ENCODE results near the gene PEX5L. TPM values are rescaled to one million over a fixed set of nuclear protein-coding genes. Genes with fewer than 3 reads are reported as not detected.

The PEX5L gene
- total and polyA plus RNA-seq, 12 donors = 0.03 to 1.1 (median 0.16) TPM; not detected in 3

DNA sequence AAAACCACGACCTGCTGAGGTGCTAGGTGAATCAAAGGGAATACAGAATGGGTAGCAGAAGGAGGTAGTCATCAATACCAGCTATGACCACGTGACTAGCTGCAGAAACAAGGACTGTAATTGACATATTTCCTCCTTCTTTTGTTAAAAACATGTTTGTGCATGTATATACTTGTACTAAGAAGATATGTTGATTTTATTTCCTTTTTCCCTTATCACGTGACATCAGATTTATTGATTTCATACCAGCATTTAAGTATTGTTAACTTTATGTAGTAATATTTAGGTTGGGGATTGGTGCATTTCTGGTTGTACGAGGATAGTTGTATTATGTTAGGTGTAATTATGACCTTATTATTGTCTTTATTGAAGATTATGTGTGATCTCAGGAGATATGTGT, 36.2 kb downstream of the PEX5L start:
- TF ChIP-seq, protein P1, sequence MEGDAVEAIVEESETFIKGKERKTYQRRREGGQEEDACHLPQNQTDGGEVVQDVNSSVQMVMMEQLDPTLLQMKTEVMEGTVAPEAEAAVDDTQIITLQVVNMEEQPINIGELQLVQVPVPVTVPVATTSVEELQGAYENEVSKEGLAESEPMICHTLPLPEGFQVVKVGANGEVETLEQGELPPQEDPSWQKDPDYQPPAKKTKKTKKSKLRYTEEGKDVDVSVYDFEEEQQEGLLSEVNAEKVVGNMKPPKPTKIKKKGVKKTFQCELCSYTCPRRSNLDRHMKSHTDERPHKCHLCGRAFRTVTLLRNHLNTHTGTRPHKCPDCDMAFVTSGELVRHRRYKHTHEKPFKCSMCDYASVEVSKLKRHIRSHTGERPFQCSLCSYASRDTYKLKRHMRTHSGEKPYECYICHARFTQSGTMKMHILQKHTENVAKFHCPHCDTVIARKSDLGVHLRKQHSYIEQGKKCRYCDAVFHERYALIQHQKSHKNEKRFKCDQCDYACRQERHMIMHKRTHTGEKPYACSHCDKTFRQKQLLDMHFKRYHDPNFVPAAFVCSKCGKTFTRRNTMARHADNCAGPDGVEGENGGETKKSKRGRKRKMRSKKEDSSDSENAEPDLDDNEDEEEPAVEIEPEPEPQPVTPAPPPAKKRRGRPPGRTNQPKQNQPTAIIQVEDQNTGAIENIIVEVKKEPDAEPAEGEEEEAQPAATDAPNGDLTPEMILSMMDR (IDR thresholded peaks at IDR 0.05) = no peak
- TF ChIP-seq POLR2A (IDR thresholded peaks at IDR 0.05) = no peak
- Histone ChIP-seq H3K36me3 (replicated peaks in 1 of 2) (no peaks in the 10 kb centered on the region), H3K9me3 (replicated peaks in 1 of 3) (no peaks in the 10 kb centered on the region), H3K27me3 (no peaks in the 10 kb centered on the region), H3K27ac (no peak overlapping the region), H3K4me1 (replicated peaks in 1 of 2) (no peaks in the 10 kb centered on the region), H3K4me3 (no peak overlapping the region)
- intact Hi-C loops (cut with DNase I) = no loop called here
- DNase-seq = no peak
- 64 to 75% (median 65%) methylated on average over 4 of the region's 4 CpGs for WGBS, 4 donors

DNA sequence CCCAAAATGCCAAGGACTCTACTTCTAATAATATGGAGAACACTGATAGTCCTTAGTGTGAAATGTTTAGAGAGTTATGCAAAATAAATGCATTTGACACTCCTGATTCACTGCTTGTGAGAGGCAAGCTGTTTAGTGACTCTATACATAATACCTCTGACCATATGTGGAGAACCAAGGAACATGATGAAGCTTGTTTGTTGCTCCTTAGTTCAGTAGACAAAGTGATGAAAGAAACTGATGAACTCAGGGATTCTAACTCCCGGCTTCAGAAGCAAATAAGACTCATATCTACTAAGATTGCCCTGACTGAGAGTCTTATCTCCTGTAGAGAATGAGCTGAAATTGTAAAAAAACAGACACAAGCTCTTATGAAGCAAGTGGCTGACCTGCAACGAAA, 41.3 kb downstream of the PEX5L start:
- Histone ChIP-seq H3K36me3 (replicated peaks in 1 of 2) (no peaks in the 10 kb centered on the region), H3K27ac (no peak overlapping the region), H3K9me3 (replicated peaks in 1 of 3) (no peaks in the 10 kb centered on the region), H3K4me1 (replicated peaks in 1 of 2) (no peaks in the 10 kb centered on the region), H3K4me3 (no peak overlapping the region), H3K27me3 (no peaks in the 10 kb centered on the region)
- WGBS, 4 donors = 78 to 91% (median 80%) methylated on average over 2 of the region's 2 CpGs
- intact Hi-C loops (cut with DNase I) = no loop called here
- TF ChIP-seq POLR2A (IDR thresholded peaks at IDR 0.05) = no peak
- TF ChIP-seq, protein P1 (IDR thresholded peaks at IDR 0.05) = no peak
- DNase-seq = no peak

DNA sequence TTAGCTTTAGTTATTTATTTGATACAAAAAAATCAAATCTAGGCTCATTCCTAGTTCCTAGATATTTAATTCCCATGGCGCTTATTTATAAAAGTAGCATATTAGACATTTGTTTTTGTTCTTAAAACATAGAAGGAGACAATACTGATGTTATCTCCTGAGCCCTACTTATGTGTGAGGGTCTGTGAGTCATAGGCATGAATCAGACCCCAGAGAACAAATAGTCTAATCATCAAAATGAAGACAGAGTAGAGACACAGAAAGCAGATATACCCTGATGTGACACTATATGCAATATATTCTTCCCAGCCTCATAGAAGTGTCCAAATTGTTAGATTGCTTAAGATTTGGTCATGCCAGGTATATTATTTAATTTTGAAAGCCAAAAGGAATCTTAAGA, 44.9 kb downstream of the PEX5L start:
- Histone ChIP-seq H3K4me1 (replicated peaks in 1 of 2) (no peaks in the 10 kb centered on the region), H3K27me3 (no peaks in the 10 kb centered on the region), H3K36me3 (replicated peaks in 1 of 2) (no peaks in the 10 kb centered on the region), H3K27ac (no peak overlapping the region), H3K4me3 (no peak overlapping the region), H3K9me3 (replicated peaks in 1 of 3) (no peaks in the 10 kb centered on the region)
- intact Hi-C loops (cut with DNase I) = no loop called here
- TF ChIP-seq POLR2A (IDR thresholded peaks at IDR 0.05) = no peak
- TF ChIP-seq, protein P1 (IDR thresholded peaks at IDR 0.05) = no peak
- 70 to 88% (median 86%) methylated on average over 1 of the region's 1 CpG for WGBS, 4 donors
- no peak for DNase-seq

DNA sequence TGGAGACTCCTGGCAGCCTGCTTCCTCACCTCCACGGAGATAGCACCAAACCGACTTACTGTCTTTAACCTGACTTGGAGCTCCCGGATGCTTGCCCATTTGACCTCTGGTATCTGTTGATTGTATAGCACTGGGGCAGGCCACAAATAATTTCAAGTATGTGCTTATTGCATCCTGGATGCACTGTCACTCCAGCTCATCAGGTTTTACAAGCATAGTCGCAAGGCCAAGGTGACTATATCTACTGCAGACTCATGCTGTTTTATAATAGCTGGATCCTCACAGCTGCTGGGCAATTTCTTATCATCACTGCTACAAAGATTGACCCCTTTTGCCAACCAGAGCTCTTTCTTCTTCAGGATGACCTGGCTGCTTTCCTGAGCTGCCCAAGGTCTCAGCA, 45.6 kb downstream of the PEX5L start:
- no peak overlapping the region for H3K27ac ChIP-seq
- WGBS, 4 donors = 68 to 77% (median 71%) methylated on average over 4 of the region's 4 CpGs
- DNase-seq = no peak
- H3K4me3 ChIP-seq = no peak overlapping the region
- H3K36me3 ChIP-seq (replicated peaks in 1 of 2) = no peaks in the 10 kb centered on the region
- intact Hi-C loops (cut with DNase I) = no loop called here
- TF ChIP-seq, protein P1 (IDR thresholded peaks at IDR 0.05) = no peak
- no peak for TF ChIP-seq POLR2A (IDR thresholded peaks at IDR 0.05)
- no peaks in the 10 kb centered on the region for H3K9me3 ChIP-seq (replicated peaks in 1 of 3)
- H3K4me1 ChIP-seq (replicated peaks in 1 of 2) = no peaks in the 10 kb centered on the region
- no peaks in the 10 kb centered on the region for H3K27me3 ChIP-seq

Measured in adrenal gland (tissue), 12 donors.